HG03378 (cell line): ENCODE measurements around the gene FLT1.

ENCODE experiments used
- ATAC-seq: cut with Tn5 transposase; IDR thresholded peaks from one replicate; pipeline ENCODE4 v1.9.1; 2021; ENCODE audit warnings: mild to moderate bottlenecking, moderate library complexity; ENCODE audit not compliant: unreplicated experiment

FLT1 gene, protein sequence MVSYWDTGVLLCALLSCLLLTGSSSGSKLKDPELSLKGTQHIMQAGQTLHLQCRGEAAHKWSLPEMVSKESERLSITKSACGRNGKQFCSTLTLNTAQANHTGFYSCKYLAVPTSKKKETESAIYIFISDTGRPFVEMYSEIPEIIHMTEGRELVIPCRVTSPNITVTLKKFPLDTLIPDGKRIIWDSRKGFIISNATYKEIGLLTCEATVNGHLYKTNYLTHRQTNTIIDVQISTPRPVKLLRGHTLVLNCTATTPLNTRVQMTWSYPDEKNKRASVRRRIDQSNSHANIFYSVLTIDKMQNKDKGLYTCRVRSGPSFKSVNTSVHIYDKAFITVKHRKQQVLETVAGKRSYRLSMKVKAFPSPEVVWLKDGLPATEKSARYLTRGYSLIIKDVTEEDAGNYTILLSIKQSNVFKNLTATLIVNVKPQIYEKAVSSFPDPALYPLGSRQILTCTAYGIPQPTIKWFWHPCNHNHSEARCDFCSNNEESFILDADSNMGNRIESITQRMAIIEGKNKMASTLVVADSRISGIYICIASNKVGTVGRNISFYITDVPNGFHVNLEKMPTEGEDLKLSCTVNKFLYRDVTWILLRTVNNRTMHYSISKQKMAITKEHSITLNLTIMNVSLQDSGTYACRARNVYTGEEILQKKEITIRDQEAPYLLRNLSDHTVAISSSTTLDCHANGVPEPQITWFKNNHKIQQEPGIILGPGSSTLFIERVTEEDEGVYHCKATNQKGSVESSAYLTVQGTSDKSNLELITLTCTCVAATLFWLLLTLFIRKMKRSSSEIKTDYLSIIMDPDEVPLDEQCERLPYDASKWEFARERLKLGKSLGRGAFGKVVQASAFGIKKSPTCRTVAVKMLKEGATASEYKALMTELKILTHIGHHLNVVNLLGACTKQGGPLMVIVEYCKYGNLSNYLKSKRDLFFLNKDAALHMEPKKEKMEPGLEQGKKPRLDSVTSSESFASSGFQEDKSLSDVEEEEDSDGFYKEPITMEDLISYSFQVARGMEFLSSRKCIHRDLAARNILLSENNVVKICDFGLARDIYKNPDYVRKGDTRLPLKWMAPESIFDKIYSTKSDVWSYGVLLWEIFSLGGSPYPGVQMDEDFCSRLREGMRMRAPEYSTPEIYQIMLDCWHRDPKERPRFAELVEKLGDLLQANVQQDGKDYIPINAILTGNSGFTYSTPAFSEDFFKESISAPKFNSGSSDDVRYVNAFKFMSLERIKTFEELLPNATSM (N-terminal part only)

DNA sequence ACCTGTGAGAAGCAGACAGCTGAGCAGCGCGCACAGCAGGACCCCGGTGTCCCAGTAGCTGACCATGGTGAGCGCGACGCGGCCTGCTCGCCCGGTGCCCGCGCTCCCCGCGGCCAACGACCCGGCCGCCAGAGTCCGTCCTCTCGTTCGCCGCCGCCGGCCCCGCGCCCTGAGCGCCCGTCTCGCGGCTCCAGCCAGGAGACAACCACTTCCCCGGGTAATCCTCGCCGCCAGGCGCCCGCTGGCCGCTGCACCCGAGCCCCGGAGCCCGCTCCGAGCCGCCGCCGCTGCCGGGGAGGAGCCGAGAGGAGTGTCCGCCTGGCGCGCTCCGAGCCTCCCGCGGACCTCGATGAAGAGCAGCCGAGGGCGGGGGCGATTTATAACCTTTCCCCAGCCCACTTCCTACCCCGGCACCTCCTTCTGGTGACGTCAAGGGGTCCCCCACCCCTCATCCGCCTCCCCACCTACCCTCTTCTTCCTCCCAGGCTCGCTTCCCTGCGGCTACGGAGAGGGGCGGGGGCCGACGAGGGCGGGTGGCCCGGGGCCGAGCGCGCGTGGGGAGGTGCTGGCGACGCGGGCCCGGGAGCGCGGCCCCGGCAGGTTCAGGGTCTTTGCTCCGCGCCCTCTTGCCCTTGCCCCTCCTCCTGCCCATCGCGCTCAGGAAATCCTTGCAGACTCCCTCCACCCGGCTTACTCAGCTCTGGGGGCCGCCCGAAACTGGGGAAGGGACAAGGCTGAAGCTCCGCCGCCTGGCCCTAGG is at the start of gene FLT1:
FLT1 (minus strand) TSS at position 351 of the 760 bp plus-strand sequence; CDS start at position 66, 285 bp downstream.
- no peak for ATAC-seq

DNA sequence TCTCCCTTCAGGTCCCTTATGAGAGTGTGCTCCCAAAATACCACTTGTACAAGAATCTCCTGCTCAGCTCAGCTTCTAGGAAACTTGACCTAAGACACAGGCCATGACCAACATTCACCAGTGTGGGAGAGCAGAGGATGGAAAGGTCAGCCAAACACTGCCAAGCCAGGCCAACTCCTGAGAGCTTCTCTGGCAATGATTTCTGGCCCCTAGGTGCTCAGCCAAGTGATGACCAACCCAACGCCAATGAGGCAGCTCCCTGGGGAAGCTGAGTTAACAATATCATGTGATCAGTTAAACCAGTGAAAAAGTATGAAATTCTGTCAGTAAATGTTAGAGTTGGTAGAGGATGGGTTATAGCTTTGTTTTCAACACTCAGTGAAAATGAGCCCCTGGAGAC is 49.1 kb upstream of the FLT1 start:
- ATAC-seq = no peak

DNA sequence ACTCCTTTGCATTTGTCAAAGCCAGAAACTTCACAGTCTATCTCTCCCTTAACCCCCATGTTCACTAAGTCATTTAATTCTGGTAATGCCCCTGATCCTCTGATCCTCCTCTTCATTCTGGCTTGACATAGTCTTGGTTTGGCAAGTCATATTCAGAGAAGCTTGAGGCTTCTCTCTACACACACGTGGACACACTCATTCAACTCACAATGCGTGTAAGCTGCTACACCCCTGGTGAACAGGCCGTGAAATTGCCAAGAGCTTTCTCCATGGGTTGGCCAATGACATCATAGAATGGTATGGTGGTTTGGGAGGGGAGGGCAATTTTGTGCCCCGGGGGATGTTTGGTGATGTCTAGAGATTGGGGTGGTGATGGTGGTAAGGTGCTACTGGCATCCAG is 47.9 kb upstream of the FLT1 start:
- ATAC-seq = no peak

DNA sequence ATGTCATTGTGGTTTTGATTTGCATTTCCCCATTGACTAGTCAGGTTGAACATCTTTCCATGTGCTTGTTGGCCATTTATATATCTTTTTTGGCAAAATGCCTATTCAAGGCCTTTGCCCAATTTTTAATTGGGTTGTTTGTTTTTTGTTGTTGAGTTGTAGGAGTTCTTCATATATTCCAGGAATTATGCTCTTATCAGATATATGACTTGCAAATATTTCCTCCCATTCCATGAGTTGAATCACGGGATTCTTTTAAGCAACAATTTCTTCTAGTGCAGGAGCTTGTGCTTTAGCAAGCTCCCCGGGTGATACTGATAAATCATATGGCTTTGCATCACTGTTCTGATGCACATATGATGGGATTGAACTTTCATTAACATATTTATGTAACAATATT is 47.0 kb upstream of the FLT1 start:
- ATAC-seq = no peak

DNA sequence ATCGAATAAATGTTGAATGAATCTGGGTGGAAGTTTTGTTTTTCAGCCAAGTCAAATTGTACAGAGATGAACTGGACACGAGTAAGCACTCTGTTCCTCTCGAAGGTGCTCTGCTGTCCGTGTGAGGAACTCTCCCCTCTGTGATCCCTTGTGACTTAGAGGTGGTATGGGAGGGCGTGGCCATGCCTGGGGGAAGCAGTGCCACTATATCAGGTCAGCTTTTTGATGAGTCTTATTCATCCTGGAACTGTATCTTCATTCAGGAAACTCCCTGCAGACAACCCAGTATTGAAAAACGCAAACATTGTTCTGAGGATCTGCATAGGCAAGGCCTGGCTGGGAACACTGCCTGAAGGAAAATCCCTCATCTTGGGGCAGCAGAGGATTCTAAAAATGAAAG is 45.7 kb upstream of the FLT1 start:
- ATAC-seq = peak; percentile 54

DNA sequence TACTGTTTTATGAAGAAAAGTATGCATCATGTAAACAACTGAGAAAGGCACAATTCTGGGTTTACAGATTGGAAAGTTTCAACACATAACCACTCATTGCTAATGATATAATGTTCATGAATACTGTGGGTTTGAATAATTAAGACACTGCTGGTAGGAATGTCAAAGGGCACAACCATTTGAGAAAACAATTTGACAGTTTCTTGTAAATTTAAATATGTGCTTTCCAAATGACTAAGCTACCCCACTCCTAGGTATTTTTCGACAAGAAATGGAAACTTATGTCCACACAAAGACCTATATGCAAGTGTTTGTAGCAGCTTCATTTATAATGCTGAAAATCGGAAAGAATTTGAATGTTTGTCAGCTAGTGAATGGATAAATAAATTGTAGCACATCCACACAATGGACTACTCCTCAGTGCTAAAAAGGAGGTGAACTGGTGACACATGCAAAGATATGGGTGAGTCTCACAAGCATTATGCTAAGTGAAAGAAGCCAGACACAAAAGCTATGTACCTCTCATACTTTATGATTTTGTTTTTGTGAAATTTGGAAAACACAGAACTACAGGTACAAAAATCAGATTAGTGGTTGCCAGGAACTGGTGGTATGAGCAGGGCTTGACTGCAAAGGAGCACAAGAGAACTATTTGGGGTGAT is 44.8 kb upstream of the FLT1 start:
- ATAC-seq = no peak

DNA sequence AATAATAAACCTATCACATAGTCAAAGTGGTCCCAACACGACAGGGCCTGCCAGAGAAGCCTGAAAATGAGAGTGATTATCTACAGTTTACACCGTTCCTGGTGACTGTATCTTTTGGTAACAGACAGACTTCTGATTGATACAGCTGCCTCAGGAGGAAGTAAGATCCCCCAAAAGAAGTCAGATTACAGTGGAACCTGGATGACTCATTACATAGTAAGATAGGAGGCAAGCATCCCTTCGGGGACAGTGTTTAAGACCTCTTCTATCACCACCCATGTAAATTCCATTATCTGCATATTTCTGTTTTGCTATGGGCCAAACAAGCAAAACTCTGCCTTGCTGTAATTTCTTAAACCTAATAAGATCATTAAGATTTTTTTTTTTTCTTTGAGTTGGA is 44.0 kb upstream of the FLT1 start:
- no peak for ATAC-seq

DNA sequence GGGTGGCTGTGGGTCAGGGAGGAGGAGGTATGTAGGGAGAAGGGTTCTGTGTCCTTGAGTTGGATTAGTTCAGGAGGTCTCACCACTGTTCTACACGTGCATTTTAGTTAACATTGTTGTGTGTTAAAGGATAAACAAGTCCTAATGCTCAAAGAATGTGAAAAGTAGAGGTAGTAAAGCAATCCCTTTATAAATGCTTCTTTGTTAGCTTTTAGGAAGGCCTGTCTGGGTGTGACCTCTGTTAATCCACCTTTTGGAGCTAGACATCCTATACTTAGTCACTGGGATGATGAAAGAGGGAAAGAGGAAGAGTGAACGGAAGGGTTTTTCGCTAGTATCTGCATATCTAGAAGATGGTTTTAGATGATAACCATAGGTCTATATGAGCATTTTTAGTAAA is 42.2 kb upstream of the FLT1 start:
- no peak for ATAC-seq

DNA sequence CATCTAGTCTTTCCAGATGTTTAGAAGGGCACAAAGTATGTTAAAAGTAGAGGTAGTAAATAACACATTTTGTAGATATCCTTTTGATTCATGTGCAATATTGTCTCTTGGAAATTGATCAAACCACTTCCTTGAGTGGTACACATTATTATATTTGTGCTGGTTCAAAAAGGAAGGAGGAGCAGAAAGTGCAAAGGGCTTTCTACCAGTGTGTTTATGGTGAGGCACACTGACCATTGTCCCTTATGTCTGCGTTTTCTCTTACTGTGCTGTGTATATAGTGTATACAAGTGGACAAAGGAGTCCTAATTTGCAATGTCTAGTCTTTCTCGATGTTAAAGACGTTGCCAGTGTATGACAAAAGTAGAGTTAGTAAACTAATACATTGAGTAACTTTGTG is 41.4 kb upstream of the FLT1 start:
- no peak for ATAC-seq

DNA sequence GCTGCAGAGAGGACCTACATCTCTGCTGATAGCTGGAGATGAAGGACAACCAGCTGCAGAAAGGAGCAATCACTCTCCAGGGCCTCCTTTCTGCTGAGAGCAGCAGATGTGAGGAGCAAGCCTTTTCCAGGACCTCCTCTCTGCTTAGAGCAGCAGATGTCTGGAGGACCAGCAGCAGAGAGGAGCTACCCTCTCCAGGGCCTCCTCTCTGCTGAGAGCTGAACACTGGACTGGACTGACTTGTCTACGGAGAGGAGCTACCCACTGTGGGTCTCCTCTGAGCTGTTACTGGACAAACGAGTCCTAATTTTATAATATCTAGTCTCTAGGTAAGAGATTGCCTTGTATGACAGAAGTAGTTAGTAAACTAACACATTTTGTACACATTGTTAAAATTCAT is 40.8 kb upstream of the FLT1 start:
- ATAC-seq = no peak

DNA sequence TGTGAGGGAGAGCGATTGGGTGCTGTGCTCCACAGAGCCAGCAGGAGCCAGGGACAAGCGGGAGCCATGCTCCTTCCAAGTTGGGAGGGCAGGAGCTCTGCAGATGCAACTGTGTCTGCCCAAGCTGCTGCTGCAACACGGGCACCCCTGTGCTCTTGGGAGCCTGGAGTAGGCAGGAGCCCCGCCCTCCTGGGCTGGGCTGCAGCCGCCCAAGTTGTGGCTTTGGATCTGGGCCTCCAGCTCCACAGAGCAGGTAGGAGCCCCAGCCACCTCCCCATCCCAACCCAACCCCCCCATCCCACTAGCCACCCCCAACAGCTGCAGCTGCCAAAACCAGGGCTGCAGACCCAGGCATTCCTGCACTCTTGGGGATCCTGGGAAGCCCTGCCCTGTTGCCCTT is 39.9 kb upstream of the FLT1 start:
- ATAC-seq = no peak

DNA sequence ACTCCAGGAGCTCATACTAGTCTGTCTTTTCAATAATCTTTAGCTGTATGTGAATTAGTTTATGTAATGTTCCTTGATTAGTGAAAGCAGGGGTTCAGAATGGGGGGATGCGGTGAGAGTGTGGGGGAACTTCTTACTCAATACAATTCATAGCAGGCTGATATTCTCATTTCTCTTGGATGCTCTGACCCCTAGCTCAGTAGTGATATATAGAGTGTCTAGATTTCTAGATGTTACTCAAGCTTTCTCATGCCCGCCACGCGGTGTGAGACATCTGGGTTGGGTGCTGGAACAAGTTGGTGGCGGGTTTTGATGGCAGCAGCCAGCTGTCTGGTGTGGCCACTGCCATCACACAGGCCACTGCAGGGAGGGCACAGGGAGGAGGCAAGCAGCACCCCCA is 39.3 kb upstream of the FLT1 start:
- ATAC-seq = no peak

DNA sequence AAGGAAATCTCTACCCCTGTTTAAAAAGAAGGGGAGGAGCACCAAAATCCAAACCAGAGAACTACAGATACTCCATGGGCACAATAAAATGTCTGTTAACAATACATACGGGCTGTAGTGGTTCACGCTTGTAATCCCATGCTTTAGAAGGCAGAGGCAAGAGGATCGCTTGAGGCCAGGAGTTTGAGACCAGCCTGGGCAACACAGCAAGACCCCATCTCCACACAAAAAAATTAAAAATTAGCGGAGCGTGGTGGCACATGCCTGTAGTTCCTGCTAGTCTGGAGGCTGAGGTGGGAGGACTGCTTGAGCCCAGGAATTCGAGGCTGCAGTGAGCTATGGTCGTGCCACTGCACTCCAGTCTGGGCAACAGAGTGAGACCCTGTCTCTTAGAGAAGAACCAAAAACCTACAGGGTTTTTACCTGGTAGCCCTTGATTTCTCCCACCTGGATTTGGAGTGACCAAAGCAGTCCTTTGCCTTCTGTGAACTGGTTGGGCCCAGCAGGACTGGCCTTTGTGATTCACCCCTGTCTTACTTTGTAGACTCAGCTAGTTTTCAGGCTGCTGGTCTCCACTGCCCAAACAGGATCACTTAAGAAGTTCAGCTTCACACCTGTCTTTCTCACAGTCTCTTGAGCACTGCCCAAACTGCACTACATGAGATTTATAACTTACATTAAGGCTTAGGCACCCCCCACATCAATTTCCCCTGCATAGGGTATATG is 38.7 kb upstream of the FLT1 start:
- no peak for ATAC-seq

DNA sequence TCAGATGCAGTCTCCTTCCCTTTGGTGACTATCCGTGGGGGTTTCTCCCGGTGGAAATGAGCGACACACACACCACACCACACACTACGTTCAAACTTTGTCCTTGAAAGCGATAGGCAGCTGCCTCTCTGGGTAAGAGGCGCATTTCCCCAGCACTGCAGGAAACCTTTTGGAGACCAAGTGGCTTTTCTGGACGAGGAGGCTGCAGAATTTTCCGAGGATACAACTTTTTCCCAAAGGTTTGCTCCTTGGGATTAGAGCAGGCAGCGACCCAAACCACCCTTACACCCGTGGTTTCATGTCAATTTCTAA is 38.2 kb upstream of the FLT1 start:
- ATAC-seq = no peak

DNA sequence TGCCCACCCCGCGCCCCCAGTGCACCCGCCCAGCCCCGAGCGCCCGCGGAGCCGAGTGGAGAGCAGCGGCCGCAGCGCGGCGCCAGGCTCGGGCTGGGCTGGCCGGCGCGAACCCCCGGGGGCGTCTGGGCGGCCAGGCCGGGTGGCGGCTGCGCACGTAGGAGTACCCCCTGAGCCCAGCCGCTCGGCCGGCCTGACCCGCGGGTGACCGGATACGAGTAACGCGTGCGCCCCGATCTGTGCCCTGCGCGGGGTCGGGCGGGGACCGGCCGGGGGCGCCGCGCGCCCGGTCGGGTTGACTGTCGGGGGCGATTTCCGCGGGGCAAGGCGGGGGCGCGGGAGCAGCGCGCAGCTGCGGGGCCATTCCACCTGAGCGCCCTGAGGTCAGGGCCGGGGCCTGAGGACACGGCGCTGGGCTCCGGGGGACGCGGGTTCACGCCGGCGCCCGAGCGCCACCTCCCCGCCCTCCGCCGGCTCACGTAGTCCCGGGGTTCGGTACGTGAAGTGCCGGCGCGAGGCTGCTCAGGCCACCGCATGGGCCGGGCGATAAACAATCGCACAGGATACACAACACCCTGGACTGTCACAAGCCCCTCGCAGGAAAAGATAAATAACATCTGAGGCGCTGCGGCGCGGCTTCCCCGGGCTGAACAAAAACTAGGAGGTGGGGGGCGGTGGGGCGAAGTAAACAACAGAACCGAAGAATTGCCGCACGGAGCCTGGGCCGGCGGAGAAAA is 37.6 kb upstream of the FLT1 start:
- ATAC-seq = no peak

DNA sequence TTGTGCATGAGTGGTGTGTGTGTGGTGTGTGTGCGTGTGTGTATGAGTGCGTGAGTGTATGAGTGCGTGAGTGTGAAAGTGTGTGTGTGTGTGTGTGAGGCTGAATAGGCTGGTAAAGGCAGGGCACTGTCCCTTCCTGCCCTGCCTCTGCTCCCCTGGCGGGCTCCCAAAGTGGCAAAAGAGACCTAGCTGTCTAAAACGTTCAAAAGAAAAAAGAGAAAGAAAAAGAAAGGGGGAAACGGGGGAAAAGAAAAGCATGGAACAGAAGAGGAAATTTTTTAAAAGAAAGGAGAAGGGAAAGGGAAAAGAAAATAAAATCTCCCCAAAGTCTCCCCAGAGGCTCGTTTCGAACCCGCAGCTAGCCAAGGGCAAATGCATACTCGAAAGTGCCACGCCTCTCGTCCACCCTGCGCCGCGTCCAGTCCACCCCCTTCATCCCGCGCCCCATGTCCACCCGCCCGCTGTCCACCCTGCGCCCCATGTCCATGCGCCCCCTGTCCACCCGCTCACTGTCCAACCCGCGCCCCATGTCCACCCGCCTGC is 37.0 kb upstream of the FLT1 start:
- no peak for ATAC-seq

DNA sequence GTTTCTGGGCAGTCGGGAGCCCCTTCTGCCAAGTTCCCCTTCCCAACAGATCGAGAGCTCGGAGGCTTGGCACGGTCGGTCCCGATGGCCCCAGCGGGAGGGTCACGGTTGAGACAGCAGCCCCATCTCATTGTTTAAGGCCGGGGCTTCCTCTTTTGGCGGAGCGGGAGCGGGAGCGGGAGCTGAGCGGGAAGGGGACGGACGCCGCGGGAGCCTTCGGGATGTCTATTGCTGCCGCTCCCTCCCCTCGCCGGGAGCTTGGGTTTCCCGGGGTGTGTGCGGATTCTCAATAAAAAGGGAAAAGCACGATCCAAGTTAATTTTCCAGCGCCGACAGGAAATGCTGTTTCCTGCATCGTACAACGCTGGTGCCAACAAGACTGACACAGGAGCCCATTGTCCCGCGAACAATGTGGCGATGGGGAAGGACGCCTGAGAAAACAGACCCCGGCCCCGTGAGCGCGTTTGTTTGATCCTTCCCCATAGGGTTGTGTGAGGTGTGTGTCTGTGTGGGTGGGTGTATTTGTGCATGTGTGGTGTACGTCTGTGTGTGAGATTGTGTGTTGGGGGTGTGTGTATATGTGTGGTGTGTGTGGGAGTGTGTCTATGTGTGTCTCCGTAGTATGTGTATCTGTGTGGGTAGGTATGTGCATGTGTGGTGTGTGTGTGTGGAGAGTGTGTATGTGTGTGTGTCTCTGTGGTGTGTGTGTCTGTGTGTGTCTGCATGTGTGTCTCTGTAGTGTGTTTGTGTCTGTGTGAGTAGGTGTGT is 36.3 kb upstream of the FLT1 start:
- ATAC-seq = no peak

DNA sequence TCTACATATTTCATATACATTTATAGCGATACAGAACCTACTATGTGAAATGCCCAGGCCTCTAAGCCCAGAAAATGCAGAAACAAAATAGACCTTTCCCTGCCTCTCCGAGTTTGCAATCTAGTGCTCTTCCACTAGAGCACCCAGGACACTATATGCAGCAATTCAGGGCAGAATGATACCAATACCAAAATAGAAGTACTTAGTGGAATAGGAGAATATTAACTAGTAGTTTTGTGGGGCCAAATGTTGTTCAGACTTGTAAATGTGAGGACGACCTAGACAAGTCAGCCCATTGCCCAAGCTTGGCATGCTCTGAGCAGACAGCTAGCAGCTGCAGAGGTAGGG is 35.8 kb upstream of the FLT1 start:
- no peak for ATAC-seq
